HG03439 (cell line): ENCODE measurements around the gene C2orf49.

Experiments used
- ATAC-seq: cut with Tn5 transposase; IDR thresholded peaks from one replicate; pipeline ENCODE4 v1.9.1; 2021; ENCODE audit warnings: mild to moderate bottlenecking, moderate library complexity; ENCODE audit not compliant: unreplicated experiment

Gene C2orf49

GRCh38 chr2:105398336-105399206 lies 61.2 kb downstream of the C2orf49 start, which contains the start of gene FHL2:
Gene FHL2, minus strand, starts transcription at chr2:105399051. Its CDS starts 12,535 bp downstream, at chr2:105386516.
- peak; percentile 92 for ATAC-seq
